ENCODE results near the gene RPS6KA2. TPM values are rescaled to one million over a fixed set of nuclear protein-coding genes. Genes with fewer than 3 reads are reported as not detected.
"Not testable (repeated sequence)": the region's sequence is repeated elsewhere in the genome, so short reads cannot be mapped to it uniquely, and the experiment has no call there.

Gene RPS6KA2
- total RNA-seq, 1 donor from 2014 or later, result 17.1 TPM

DNA sequence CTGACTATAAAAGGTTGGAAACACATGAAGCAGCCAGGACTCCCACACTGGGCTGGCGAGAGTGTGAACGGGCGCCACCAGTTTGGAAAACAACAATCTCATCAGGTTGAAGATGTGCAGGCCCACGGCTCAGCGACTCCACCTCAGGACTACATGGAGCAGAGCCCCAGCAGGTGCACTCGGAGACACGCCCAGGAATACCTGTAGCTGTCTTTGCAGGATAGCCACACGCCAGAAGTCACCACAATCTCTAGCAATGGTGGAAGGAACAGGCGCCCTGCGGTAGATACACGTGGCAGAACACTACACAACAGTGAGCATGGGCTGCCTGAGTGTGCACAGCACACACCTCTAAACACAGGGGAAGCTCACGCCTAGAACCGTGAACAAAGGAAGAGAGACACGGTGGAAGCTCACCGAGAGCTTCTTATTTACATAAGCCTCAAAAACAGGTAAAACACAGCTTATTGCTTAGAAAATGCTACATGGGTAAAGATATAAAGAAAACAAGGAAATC, 28.7 kb upstream of the RPS6KA2 start:
- ATAC-seq, result no peak

DNA sequence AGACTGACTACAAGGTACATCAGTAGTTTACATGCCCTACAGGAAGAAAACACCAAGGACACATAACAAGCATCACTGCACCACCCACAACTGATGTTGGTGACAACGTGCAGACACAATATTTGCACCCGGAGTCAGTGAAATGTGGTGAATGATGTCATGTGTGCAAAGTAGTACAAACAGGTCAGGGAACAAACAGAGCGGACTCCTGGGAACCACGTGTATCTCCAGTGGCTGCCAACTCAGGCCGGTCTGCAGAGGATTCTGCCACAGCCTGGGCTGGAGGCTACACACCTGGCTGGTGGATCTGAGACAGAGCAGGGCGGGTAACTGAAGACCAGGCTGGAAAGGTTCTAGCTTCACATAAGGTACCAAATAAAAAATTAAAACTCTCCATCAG, 28.2 kb upstream of the RPS6KA2 start:
- no peak for ATAC-seq

DNA sequence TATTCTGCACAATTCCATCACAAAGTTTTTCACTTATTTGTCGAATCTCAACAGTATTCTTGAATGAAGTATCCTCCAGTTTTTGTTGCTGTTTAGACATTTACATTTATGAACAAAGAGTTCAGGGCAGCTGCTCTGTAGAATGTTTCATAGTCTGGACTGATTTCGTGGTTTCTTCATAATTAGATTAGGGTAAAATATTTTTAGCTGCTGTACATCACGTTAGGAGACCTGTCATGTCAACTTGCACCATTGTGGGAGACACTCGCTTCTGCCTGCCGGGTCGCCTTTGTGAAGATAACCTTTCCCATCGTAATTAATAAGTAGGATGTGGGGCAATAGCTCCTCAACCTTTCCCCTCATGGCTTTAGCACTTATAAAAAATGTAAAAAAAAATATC, 27.5 kb upstream of the RPS6KA2 start:
- no peak for ATAC-seq

DNA sequence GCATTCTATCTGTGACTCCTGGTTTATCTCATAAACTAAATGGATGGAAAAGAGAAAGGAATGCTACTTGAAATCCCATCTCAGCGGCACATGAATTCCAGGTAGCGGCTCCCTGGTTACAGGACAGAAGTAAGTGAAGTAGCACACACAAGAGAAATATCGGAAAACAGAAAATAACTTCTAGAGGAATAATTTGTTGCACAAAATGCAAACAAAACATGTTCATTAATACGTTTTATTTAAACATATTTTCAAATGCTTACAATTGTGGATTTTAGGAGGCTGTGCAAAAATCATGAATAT, 26.5 kb upstream of the RPS6KA2 start:
- no peak for ATAC-seq

DNA sequence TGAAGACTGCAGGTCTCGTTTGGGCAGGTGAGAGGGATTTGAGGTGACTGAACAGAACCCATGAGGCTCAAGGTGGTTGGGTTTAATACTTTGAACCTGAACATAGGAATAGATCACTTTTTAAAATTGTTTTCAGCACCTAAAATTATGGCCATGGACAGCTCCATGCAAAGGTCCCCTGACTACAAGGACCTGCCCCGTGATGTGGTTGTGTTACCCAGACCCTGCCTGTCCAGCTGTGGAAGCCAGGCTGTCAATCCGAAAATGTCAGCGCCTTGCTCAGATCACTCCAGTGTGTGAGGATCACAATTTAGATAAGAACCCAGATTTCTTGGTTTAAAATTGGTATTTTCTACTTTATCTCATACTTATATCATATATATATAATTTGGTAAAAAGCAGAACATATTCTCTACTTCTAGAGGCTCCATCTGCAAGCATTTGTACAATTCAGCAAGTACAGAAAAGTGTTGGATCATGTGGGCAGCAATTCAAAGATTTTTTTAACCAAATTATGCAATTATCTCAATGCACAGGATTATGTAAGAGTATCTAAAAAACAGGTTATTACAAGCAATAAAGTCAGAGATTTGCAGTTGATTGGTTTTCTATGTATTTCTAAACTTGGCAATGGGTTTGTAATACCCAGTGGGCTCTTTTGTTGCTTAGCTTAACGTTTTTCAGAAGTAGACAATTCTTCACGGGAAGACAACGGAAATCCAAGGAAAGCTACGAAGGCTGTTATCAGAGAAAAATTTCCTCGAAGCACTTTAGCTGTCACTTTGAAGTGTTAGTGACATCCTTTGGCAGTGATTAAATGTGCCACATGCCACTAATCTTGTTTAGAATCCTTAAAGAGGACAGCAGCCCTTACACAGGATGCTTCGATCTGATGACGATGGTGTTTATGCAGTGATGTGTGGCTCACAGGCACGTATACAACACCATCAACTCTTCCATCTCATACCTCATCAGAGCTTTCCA, 24.1 kb upstream of the RPS6KA2 start:
- no peak for ATAC-seq

DNA sequence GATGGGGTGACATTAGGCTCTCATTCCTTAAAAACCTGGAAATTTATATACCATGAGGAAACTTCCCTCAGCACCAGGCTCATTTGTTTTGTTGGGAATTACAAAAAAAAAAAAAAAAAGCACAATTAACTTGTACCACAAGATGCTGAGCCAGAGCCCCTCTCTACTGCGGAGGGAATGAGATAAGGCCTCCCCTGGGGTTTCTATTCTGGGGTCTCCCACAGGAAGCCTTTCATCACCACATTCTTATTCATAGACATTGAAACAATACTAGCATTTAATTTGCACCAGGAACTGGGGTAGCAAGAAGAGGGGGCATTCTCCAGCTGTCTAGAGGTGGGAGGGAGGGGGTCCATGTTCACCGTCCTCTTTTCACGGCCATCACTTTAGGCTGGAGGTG, 23.0 kb upstream of the RPS6KA2 start:
- no peak for ATAC-seq

DNA sequence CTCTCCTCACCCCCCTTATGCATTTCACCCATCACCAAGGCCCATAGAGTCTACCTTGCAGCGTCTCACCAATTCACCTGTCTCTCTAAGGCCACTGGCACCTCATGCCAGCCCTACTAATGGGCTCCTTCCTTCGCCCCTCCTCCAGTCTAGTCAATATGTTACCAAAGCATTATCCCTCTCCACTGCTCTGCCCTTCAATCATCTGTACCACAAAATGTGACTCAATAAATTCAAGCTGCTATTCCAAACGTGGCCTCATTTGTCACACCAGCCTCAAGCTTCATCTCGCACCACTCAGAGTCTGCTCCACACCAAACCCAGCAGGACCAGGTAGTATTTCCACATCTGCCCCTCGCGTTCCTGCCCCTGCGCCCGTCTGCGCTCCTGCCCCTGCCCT, 21.8 kb upstream of the RPS6KA2 start:
- ATAC-seq, result no peak

DNA sequence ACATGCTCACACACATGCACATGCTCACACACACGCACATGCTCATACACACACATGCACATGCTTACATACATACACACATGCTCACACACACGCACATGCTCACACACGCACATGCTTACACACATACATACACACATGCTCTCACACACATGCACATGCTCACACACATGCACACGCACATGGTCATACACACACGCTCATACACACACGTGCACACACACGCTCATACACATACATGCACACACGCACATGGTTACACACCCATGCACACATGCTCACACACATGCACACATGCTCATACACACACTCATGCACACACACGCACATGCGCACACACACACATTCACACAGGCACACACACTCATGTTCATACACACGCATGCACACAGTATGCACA, 20.8 kb upstream of the RPS6KA2 start:
- ATAC-seq, result no peak

DNA sequence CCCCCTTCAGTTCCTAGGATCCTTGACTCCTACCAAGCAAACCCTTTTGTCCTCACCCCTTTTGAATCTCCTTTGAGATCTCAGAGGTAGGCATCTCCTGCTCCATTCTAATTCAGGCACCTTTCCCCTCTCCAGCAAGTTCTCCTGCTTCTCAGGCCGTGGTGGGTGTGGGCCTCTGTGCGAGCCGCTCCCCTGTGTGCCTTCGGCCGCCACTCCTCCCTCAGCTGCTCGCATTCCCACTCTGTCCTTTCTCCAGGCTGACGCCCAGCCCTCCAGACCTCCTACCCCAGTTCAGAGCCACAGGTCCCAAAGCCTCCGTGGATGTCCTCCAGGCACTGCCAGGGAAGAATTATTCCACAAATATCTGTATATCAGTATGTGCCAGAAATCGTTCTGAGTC, 19.7 kb upstream of the RPS6KA2 start:
- no peak for ATAC-seq

DNA sequence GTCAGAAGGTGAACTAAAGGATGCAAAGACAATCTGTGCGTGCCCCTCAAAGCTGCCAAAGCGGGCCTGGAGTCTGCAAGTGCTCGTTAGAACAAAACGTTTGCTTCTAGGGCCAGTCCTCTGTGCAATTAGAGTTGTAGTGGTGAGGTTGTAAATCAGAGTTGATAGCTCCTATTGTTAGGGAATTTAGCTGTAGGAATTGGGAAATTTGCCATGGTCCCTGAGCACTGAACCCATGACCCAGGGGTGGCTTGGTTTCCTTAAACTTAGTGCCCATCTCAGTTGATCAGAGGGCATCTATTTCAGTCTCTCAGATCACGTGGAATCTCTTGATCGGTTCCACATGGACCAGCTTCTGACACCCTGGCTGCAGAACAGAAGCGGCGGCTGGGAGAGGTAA, 18.8 kb upstream of the RPS6KA2 start:
- ATAC-seq, result no peak

DNA sequence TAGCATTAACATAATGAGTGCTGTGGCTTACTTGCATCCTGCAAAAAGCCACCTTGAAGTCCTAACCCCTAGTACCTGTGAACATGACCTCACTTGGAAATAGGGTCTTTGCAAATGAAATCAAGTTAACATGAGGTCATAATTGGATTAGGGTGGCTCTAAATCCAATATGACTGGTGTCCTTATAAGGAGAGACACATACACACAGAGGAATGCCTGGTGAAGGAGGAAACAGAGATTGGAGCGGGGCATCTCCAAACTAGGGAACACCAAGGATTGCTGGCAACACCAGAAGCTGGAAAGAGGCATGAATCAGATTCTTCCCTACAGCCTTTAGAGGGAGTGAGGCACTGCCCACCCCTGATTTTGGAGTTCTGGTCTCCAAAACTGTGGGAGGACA, 17.6 kb upstream of the RPS6KA2 start:
- ATAC-seq, result no peak

DNA sequence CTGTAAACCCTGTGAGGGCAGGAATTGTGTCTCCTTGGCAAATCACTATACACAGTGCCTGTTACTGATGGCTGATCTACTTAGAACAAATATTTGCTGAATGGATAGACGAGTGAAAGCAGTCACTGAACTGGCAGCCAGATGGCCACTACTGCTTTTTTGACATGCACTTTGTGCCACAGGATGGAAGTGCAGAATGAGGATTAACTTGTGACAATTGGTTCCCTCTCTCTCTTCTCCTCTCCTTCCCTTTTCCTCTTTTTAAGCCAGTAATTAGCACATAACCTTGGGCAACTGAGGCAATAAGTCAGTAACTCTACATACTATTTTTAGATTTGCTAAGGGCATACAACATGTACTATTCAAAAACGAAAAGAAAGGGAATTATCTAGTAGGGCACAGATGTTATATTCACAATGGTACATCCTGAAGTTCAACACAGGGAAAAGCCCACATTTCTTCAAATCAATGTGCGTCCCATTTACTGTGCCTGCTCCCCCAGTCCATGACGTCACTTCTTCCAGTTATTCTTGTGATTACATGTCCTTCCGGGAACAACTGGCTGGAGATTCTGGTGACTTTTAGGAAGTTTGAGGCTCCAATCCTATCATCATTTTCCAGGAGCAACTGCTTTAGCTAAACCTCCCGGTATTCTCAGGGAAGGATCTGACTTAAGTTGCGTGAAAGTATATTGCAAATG, 17.0 kb upstream of the RPS6KA2 start:
- ATAC-seq, result no peak

DNA sequence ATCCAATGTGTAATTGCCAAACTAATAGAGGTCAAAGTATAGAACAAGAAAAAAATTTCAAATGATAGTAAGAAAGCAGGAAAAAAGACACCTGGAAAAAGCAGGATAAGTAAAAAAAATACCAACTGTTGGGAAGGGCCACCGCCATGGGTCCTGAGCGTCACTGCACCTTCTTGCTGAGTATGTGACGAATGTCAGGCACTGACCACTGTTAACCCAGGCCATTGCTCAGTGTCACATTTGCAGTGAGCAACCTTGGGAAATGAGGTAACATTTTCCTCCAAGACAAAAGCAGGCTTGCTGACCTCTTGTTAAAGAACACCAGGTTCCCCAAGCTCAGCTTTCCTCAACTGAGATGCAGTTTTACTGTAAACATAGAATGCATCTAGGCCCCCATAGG, 15.6 kb upstream of the RPS6KA2 start:
- ATAC-seq, result no peak

DNA sequence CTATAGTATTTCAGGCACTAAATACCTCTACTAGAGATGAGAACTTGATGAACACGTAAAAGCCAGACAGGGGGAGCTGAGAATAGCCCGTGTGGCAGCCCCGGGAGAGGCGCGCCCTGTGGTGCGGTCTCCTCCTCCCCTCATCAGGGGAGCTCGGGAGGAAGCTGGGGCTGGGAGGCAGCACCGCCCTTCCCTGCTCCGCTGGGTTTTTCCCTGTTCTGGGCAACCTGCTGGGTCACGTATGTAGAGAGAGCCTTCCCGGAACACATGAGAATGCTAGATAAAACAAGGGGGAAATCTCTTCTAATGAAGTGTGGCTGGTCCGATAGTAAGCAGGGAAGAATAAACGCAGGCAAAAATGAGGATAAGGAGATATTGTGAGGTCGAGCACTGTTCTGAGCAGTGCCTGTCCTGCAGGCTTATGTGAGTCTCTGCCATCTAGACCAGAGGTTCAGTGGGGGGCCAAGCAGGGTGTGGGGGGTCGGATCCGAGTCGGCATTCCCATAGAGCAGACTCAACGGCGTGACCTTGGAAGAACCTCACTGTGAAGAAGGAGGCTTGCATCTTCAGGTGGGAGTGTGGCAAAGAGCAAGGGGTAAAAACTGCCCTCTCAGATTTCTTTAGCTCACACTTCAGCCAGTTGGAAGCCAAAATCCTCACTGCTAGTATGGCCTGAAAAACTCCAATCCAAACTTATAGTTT, 13.4 kb upstream of the RPS6KA2 start:
- peak; percentile 83 for ATAC-seq

DNA sequence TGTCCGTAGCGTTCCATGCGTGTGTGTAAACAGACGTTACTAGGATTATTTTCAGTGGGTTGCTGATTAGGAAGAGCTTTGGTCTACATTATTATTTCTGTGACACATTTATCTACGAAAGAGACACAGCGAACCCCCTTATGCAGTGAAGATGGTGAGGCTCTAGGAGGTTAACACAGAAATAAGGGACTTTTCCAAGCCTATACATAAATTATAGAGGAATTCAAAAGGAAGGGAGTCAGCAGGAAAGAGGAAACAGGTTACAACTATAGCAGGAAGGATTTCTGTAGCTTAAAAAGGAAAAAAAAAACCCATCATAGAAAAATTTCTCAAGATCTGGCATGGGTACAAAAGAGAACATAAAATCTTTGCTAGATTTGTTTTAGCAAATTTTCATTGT, 12.9 kb upstream of the RPS6KA2 start:
- no peak for ATAC-seq

DNA sequence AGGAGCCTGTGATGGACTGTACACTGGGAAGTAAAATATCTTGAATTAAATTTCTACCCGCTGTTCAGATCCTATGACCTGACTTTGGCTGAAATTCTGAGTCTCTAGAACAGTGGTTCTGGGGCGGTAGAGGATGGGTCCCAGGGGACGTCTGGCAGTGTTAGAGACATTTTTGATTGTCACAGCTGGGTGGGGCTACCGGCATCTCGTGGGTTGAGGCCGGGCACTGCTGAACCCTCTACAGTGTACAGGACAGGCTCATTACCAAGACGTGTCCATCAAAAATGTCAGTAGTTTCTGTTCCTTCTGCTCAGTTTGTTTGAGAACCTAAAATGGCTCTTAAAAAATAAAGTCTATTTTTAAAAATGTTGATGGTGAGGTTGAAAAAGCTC, 11.5 kb upstream of the RPS6KA2 start:
- ATAC-seq, result no peak

DNA sequence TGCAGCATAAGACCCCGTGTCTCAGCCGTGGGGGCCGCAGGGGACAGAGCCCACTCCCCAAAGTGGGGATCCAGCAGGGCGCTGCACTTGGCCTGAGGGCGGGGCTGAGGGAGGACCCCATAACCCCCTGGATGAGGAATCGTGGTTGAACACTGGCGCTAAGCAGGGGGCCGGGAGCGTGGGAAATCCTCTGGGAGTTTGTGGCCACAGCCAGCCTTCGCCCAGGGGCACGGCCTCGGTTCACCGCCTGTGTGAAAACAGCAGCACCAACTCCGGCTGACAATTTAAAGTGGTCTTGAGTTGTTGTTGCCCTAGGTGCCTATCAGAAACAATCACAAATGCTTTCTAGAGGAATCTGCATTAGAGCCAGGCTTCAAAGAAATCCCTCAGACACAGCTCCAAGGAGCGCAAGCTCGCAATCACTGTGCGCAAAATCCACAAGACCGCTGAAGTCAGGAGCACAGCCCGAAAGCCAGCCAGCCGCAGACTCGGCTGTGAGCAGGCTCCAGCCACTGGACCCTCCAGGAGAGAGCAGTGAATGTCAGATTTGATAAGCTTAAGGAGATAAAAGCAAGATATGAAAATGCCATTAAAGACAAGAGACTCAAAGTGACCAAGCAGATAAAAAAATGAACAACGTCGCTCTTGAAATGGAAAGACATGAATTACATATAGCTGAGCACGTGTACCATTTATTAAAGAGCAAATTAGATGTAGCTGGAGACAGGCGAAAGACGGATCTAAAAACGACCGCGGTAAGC, 10.9 kb upstream of the RPS6KA2 start:
- no peak for ATAC-seq

DNA sequence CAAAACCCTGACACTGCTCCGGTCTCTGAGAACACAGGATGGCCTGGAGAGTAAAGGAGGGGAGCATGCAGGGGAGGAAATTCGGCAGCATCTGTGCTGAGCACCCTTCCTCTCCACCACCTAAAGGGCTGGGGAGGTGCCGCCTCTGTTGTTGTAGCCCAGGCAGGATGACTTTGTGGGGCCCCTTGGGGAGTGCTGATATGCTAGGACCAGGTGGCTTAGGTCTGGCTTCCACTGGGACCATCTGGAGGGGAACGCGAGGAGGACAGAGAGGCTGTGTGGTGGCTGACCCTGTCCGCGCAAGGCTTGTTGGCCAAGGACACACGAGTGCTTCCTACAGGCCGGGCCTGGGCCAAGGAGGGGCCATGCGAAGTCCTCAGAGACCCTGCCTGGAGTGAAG, 9.9 kb upstream of the RPS6KA2 start:
- no peak for ATAC-seq

DNA sequence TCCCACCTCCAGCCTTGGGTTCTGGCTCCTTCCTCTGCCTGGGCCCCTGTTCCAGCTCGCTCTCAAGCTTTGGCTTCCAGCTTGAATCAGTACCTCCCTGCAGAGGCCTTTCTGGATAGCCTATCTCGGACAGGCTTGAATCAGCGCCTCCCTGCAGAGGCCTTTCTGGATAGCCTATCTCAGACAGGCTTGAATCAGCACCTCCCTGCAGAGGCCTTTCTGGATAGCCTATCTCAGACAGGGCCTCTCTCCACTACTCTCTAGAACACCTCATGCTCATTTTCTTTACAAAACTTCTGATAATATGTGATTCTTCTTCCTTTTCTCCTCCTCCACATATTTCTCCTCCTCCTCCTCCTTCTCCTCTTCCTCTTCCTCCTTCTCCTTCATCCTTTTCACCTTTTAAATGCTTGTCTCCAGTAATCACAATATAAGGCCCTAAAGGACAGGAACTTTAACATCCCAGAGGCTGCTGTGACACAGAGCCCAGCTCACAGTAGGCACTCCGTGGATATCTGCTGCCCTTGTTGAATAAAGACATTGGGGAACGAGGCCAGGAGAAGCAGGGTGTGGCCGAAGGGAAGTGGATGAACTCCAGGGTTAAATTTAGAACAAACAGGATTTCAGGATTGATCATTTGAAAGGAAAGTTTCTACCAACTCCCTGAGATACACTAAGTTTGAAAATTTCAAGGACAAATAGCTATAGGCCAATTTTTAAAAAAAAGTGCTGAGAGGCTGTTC, 9.3 kb upstream of the RPS6KA2 start:
- no peak for ATAC-seq

DNA sequence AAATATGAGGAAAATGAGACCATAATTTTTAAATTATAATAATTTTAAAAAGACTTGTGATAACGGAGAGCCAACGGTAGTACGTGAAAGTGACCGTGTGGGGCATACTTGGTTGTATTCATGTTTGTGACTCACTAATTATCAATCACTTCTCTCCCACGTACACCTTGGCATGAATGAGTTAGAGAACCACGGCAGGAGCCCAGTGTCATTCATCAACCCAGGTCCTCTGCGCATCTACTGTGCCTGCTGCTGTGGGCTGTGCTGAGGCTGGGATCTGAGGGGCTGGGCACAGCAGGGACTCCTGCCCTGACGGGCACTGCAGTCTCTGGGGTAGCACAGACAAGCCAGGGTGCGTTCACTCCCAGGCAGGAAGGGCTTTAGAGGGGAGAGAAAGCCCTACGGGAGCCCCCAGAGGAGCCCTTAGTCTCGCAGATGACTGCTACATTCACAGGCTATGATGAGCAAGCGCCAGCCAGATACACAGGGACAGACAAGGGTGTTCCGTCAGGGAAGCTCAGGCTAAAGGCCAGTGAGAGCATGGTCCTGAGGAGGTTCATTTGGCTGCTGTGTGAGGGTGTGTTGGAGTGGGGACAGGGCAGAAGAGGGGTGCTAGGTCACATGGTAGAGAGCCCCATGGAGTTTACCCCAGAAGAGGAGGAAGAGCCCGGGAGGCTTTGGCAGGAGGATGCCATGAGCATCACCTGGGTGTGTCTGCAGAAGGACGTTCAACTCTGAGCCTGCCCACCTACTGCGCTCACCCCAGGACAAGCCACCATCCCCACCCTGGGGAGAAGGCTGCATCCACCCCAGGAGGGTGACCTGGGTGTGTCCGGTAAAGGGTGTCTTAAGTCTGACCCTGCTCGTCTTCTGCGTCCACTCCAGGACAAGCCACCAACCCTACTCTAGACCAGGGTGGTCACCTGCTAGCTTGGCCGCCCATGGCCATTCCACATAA, 8.2 kb upstream of the RPS6KA2 start:
- peak; percentile 15 for ATAC-seq

DNA sequence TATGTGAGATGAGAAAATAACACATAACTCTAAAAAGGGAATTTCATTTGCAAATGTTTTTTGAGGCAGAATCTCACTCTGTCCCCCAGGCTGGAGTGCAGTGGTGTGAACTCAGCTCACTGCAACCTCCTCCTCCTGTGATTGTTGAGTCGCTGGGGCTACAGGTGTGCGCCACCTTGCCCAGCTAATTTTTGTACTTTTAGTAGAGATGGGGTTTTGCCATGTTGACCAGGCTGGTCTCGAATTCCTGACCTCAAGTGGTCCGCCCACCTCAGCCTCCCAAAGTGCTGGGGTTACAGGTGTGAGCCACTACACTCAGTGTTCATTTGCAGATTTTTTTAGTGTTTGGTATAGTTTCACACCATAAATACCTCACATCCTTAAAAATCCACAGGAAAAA, 7.5 kb upstream of the RPS6KA2 start:
- not testable (repeated sequence) for ATAC-seq

Data from esophagus mucosa (tissue), 1 donor.